Measurements from ENCODE around the gene RAB17.

RAB17 gene

DNA sequence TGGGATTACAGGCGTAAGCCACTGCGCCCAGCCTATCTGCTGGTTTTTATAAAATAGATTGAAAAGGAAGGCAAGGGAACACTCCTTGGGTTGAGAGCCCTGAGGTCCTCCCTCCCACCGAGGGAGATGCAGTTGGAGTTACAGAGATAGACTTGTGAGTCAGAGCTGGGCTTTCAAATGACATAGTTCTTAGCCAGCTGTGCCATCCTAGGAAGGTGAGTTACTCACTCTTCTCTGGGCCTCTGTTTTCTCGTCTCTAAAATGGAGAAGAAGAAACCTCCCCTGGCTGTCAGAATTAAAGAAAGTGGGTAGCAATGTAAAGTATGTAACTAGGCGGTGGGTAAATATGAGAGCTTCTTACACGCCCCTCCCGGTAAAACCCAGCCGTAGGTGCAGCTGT, 39.2 kb upstream of the RAB17 start:
- TF ChIP-seq TARDBP (IDR thresholded peaks at IDR 0.05) = no peak
- no peak for TF ChIP-seq FOXK2 (IDR thresholded peaks at IDR 0.05)
- no peak for TF ChIP-seq CTBP1 (IDR thresholded peaks at IDR 0.05; ENCODE audit: borderline replicate concordance)
- TF ChIP-seq BHLHE40 (IDR thresholded peaks at IDR 0.05; ENCODE audit: borderline replicate concordance) = no peak
- TF ChIP-seq ELF4 (IDR thresholded peaks at IDR 0.05) = no peak
- no peak for TF ChIP-seq ZNF384 (IDR thresholded peaks at IDR 0.05)
- TF ChIP-seq, protein P1, sequence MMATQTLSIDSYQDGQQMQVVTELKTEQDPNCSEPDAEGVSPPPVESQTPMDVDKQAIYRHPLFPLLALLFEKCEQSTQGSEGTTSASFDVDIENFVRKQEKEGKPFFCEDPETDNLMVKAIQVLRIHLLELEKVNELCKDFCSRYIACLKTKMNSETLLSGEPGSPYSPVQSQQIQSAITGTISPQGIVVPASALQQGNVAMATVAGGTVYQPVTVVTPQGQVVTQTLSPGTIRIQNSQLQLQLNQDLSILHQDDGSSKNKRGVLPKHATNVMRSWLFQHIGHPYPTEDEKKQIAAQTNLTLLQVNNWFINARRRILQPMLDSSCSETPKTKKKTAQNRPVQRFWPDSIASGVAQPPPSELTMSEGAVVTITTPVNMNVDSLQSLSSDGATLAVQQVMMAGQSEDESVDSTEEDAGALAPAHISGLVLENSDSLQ (IDR thresholded peaks at IDR 0.05) = no peak
- TF ChIP-seq ARNT (IDR thresholded peaks at IDR 0.05) = no peak
- TF ChIP-seq FOXM1 (IDR thresholded peaks at IDR 0.05; ENCODE audit: borderline replicate concordance) = no peak
- TF ChIP-seq FOXA1 (IDR thresholded peaks at IDR 0.05) = no peak
- no peak for TF ChIP-seq HDGF (IDR thresholded peaks at IDR 0.05; ENCODE audit: borderline replicate concordance)
- no peak for TF ChIP-seq SP1 (IDR thresholded peaks at IDR 0.05)
- ChIA-PET CTCF (interaction anchor here (1.6 kb wide), 1 partner anchor 48 kb away, joined by 3 read pairs; no protein-coding TSS in a partner anchor), POLR2A (no interaction called here)
- DNase-seq (ENCODE audit: extremely low spot score) = no peak

DNA sequence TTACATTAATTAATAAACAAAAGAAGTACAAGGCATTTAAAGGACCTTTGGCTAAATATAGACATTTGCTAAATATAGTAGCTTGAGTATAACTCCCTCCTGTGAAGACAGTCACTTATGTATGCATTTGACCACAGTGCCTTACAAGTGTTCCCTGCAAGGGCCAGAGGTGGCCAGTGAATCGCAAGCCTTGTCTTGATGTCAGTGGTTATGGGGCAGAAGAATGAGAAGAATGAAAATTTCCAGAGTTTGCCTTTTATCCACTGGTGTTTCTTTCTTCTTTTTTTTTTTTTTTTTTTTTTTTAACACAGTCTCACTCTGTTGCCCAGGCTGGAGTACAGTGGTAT, 38.6 kb upstream of the RAB17 start:
- TF ChIP-seq ARNT (IDR thresholded peaks at IDR 0.05) (no peak), LEF1 (IDR thresholded peaks at IDR 0.05; ENCODE audit: borderline replicate concordance) (no peak), FOXK2 (IDR thresholded peaks at IDR 0.05) (no peak), SUZ12 (IDR thresholded peaks at IDR 0.05) (no peak), CTBP1 (IDR thresholded peaks at IDR 0.05; ENCODE audit: borderline replicate concordance) (no peak), SP1 (IDR thresholded peaks at IDR 0.05) (no peak), ELF4 (IDR thresholded peaks at IDR 0.05) (no peak), FOXA1 (IDR thresholded peaks at IDR 0.05) (no peak), NFRKB (IDR thresholded peaks at IDR 0.05) (no peak), L3MBTL2 (conservative IDR thresholded peaks at IDR 0.05) (no peak)
- no peak for DNase-seq (ENCODE audit: extremely low spot score)
- POLR2A ChIA-PET = no interaction called here
- CTCF ChIA-PET = no interaction called here

DNA sequence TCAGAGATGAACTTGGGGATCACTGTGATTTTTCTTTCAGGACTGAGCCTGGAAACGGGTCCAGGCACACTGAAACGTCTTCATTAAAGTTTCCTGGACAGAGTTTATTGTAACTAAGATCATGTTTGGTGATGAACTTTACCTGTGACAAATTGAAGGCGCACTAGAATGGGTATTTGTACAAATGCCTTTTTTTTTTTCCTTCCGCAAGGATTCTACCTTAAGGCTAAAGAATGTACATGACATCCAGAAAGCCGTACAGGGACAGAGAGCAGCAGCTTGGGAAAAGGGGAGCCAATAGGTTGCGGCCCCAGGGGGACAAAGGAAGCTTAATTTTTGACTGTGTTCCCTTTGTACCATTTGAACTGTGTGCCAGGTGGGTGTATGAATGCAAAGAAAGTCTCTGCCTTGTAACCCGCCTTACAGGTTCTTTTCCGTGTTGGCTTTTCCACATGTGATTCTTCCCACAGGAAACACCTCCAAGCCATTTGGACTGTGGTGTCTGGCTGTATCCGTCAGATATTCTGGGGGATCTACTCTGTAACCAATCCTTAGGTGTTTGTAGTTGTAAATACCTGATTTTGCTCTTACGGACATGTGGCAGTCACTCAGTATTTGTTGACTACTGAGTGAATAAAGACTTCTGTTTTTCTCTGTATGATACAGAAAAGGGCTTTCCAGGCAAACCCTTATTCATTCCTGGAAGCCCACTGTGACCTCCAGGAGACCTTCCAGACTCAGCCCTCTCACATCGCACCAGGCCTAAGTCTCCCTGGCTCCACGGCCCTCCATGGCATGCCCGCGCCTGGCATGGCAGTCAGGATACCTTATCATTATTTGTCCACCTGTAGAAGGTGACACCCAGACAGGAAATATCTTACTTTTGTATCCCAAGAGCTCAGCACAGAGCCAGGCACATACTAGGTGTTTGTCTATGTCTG, 38.0 kb upstream of the RAB17 start:
- no peak for DNase-seq (ENCODE audit: extremely low spot score)
- TF ChIP-seq, protein P1 (IDR thresholded peaks at IDR 0.05) = no peak; the same call in 1 of the 2 replicates
- TF ChIP-seq L3MBTL2 (conservative IDR thresholded peaks at IDR 0.05) = peak; percentile 31; the same call in 1 of the 2 replicates
- POLR2A ChIA-PET = no interaction called here
- CTCF ChIA-PET = no interaction called here

DNA sequence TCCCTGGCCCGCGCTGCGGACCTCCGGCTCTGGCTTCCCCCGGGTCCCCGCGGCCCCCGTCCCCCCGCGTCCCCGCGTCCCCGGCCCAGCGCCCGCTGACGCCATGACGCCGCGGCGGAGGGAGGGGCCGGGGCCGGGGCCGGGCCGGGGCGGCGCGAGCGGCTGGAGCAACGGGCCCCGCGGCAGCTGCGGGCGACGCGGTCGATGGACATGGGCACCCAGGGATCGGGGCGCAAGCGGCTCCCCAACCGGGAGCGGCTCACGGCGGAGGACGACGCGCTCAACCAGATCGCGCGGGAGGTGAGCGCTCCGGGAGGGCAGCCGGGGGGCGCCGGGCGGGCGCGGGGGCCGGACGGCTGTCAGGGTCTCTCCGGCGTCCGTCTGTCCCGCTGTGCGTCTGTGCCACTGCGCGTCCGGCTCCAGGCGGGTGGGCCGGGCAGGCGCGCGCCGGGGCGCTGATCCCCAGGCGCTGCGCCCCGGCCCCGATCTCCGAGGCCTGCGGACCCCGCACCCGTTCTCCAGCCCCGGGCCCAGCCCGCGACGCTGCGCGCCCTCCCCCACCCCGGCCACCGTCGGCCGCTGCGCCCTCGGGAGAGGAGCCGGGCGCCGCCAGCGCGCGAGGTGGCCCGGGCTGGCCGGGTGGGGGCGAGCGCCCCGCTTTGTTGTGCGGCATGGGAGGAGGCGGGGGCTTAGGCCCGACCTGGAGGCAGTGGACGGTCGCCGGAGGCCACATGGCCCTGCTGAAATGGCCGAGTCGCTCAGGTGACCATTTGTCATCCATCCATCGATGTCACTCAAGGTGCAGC, 37.1 kb upstream of the RAB17 start, which contains the start of gene LRRFIP1:
Gene LRRFIP1 (plus strand): TSS at position 147 of the 806 bp plus-strand sequence. CDS start 58 bp downstream, at position 205.
- POLR2A ChIA-PET = no interaction called here
- TF ChIP-seq, protein P1 (IDR thresholded peaks at IDR 0.05) = peak; percentile 54; the same call in 1 of the 2 replicates
- TF ChIP-seq FOXM1 (IDR thresholded peaks at IDR 0.05; ENCODE audit: borderline replicate concordance) = no peak
- CTCF ChIA-PET = no interaction called here
- DNase-seq (ENCODE audit: extremely low spot score) = peak; percentile 57

DNA sequence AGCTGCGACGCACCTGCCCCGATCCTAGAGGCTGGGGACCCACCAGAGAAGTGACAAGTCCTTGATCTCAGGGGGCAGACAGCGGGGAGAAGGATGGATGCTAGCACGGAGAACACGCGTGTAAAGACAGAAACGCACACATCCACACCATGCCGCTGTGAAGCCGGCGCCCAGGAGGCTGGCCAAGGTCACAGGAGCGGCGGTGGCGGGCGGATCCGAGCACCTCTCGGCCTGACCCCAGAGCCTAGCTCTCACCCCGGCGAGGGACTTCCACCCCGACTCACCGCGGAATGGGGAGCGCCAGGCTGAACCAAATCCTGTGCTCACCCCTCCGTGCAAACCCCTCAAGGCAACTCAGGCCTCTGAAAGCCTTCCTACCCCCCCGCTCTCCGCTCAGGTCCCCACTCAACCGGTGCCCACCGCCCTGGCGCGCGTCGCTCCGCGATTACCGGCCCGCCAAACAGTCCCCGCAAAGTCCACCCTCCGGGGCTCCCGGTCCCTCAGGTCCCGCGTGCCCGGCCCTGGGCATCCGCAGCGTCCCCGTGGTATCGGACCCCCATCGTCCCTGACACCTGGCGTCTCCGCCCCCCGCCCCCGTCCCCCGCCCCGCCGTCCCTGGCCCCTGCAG, 36.4 kb upstream of the RAB17 start:
- POLR2A ChIA-PET = no interaction called here
- CTCF ChIA-PET = no interaction called here
- DNase-seq (ENCODE audit: extremely low spot score) = no peak

More for the DNA sequence above, 36.4 kb upstream of the RAB17 start:
- TF ChIP-seq TARDBP (IDR thresholded peaks at IDR 0.05) (no peak), ZNF384 (IDR thresholded peaks at IDR 0.05) (no peak), BHLHE40 (IDR thresholded peaks at IDR 0.05; ENCODE audit: borderline replicate concordance) (no peak), CTBP1 (IDR thresholded peaks at IDR 0.05; ENCODE audit: borderline replicate concordance) (no peak), FOXA1 (IDR thresholded peaks at IDR 0.05) (no peak)
- TF ChIP-seq, protein P1 (IDR thresholded peaks at IDR 0.05) = no peak
